OCI-LY7 (cell line): ENCODE measurements around the gene SSBP4. TPM values are rescaled to one million over a fixed set of nuclear protein-coding genes. Genes with fewer than 3 reads are reported as not detected.

Source experiments
- BruUV-seq: library from RNA; stranded (reverse); fragments of 400-500 nt; replicated peaks from 2 replicates; lab custom pipeline; 2021; lab: Mats Ljungman, UMichigan
- CTCF ChIA-PET: fragments of 300-600 bp; sonication (Branson Sonifier 250); formaldehyde crosslinking; loops from one replicate; lab custom pipeline; 2022; ENCODE audit warnings: antibody characterized with exemption; ENCODE audit not compliant: unreplicated experiment; lab: Charles Lee
- POLR2A ChIA-PET: fragments of 300-600 bp; sonication (Branson Sonifier 250); formaldehyde crosslinking; loops from one replicate; lab custom pipeline; 2022; ENCODE audit warnings: antibody characterized with exemption; lab: Charles Lee
- DNase-seq: peaks from one replicate; pipeline ENCODE4 v3.0.0-alpha.2; 2015; ENCODE audit warnings: low spot score
- H2AFZ ChIP-seq: fragments of 200-600 bp; sonication (generic), shearing (Covaris generic); 2 replicates; pipeline ENCODE4 v1.6.1; 2014; ENCODE audit warnings: mild to moderate bottlenecking, antibody characterized with exemption, low read length, moderate library complexity
- H3K27ac ChIP-seq: fragments of 200-600 bp; sonication (generic); 2 replicates; pipeline ENCODE4 v1.5.1; 2014; ENCODE audit warnings: mixed run types, low read depth, mild to moderate bottlenecking, moderate library complexity, low read length, inconsistent platforms; ENCODE audit not compliant: poor library complexity, severe bottlenecking
- H3K36me3 ChIP-seq: fragments of 200-600 bp; sonication (generic); 2 replicates; pipeline ENCODE4 v1.6.1; 2014; ENCODE audit warnings: mild to moderate bottlenecking, antibody characterized with exemption, low read length, moderate library complexity, mixed read lengths; ENCODE audit not compliant: insufficient read depth
- H3K4me1 ChIP-seq: fragments of 200-600 bp; sonication (generic); 2 replicates; pipeline ENCODE4 v1.5.1; 2014; ENCODE audit warnings: mild to moderate bottlenecking, low read length; ENCODE audit not compliant: insufficient read depth, poor library complexity, severe bottlenecking
- H3K4me2 ChIP-seq: fragments of 200-600 bp; sonication (generic); 2 replicates; pipeline ENCODE4 v1.6.1; 2014; ENCODE audit warnings: mild to moderate bottlenecking, low read length
- H3K4me3 ChIP-seq: fragments of 200-600 bp; sonication (generic); 2 replicates; pipeline ENCODE4 v1.5.1; 2014; ENCODE audit warnings: mild to moderate bottlenecking, low read depth, low read length; ENCODE audit not compliant: poor library complexity, severe bottlenecking
- H3K79me2 ChIP-seq: fragments of 200-600 bp; sonication (generic); 2 replicates; pipeline ENCODE4 v1.6.1; 2016; ENCODE audit warnings: low read depth, mild to moderate bottlenecking, low read length, moderate library complexity, mixed read lengths; ENCODE audit not compliant: insufficient read depth
- H3K9me2 ChIP-seq: fragments of 200-600 bp; sonication (generic); 2 replicates; pipeline ENCODE4 v1.6.1; 2016; ENCODE audit warnings: mild to moderate bottlenecking, low read length, mixed read lengths; ENCODE audit not compliant: insufficient read depth
- H3K9me3 ChIP-seq: fragments of 200-600 bp; sonication (generic); 2 replicates; pipeline ENCODE4 v1.6.1; 2014; ENCODE audit warnings: mild to moderate bottlenecking, mixed run types, low read length, mixed read lengths
- H4K20me1 ChIP-seq: fragments of 200-600 bp; sonication (generic); 2 replicates; pipeline ENCODE4 v1.6.1; 2014; ENCODE audit warnings: mild to moderate bottlenecking, antibody characterized with exemption, low read length, moderate library complexity, mixed read lengths; ENCODE audit not compliant: insufficient read depth
- EZH2phosphoT487 ChIP-seq: fragments of 200-600 bp; sonication (generic); IDR thresholded peaks from 2 replicates; pipeline ENCODE4 v1.6.1; 2018; ENCODE audit warnings: low read depth, borderline replicate concordance, mild to moderate bottlenecking, mixed run types, antibody characterized with exemption, low read length, moderate library complexity, mixed read lengths
- intact Hi-C: fragments of 100-400 bp; cut with micrococcal nuclease; formaldehyde crosslinking; loops from one replicate; pipeline ENCODE4 v1.10.0; 2022; ENCODE audit not compliant: unreplicated experiment
- total RNA-seq, 2 experiments: library from RNA; depleted of rRNA in 1 of 2; stranded (reverse); fragments of >200 nt in 1 of 2; shearing (Covaris generic) in 1 of 2; gene quantifications; 2 replicates each; pipeline ENCODE4 v1.2.3, GENCODE V29; 2014 to 2022
- TF ChIP-seq, protein P1 (sequence below): fragments of 200-600 bp; sonication (generic); conservative IDR thresholded peaks from 2 replicates; pipeline ENCODE4 v1.5.1; 2014; ENCODE audit warnings: mild to moderate bottlenecking, antibody characterized with exemption, low read length, moderate library complexity, mixed read lengths

Gene SSBP4
- total RNA-seq, 2 experiments from 2014 or later = 92.9 to 117 TPM

DNA sequence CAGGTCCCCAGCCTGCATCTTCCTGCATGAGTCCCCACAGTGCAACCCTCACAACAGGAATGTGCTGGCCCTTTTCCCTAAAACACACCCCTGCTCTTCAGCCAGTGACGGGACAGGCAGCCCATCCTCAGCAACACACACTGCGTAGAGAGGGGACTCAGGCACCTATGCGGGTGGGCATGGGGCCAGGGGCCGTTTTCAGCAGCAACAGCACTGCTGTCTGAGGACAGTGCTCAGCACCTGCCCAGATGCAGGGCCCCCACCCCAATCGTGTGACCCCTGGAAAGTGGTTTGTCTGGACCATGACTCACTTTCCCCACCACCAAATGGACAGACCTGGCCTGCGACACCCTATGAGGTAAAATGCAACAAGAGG is 46.8 kb downstream of the SSBP4 start:
- Histone ChIP-seq H2AFZ (no peak overlapping the region), H4K20me1 (no peaks in the 10 kb centered on the region), H3K4me1 (no peaks in the 10 kb centered on the region), H3K4me3 (no peak overlapping the region), H3K36me3 (peaks cover 27% of the 10 kb centered on the region; the same call in 1 of the 2 replicates), H3K9me3 (no peaks in the 10 kb centered on the region), H3K79me2 (no peaks in the 10 kb centered on the region), H3K9me2 (no peaks in the 10 kb centered on the region), H3K27ac (no peak overlapping the region), H3K4me2 (no peak overlapping the region)
- ChIA-PET POLR2A (no interaction called here), CTCF (no interaction called here)
- intact Hi-C loops = no loop called here
- BruUV-seq = no TSS peak
- no peak for DNase-seq
- TF ChIP-seq, protein P1, sequence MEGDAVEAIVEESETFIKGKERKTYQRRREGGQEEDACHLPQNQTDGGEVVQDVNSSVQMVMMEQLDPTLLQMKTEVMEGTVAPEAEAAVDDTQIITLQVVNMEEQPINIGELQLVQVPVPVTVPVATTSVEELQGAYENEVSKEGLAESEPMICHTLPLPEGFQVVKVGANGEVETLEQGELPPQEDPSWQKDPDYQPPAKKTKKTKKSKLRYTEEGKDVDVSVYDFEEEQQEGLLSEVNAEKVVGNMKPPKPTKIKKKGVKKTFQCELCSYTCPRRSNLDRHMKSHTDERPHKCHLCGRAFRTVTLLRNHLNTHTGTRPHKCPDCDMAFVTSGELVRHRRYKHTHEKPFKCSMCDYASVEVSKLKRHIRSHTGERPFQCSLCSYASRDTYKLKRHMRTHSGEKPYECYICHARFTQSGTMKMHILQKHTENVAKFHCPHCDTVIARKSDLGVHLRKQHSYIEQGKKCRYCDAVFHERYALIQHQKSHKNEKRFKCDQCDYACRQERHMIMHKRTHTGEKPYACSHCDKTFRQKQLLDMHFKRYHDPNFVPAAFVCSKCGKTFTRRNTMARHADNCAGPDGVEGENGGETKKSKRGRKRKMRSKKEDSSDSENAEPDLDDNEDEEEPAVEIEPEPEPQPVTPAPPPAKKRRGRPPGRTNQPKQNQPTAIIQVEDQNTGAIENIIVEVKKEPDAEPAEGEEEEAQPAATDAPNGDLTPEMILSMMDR = no peak
- no peak for TF ChIP-seq EZH2phosphoT487

DNA sequence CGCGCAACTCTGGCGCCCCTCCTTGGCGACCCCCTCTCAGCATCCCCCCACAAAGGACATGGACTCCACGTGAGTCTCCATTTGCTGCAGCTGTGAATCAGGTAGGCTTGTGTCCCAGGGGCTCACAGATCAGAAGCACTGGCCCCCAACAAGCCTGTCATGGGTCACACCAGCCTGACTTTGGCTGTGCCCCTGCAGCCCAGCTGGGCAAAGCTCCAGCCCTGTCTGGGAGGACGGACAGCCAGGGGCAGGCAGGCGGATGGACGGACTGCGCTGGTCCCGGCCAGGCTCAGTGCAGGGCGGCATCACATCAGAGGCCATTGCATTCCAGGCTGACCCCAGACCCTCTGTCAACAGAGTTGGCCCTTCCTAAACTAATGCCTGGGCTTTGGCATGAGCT is 47.2 kb downstream of the SSBP4 start:
- Histone ChIP-seq H3K9me3 (no peaks in the 10 kb centered on the region), H3K4me3 (no peak overlapping the region), H2AFZ (no peak overlapping the region), H3K9me2 (no peaks in the 10 kb centered on the region), H3K79me2 (no peaks in the 10 kb centered on the region), H3K36me3 (peaks cover 24% of the 10 kb centered on the region; the same call in 1 of the 2 replicates), H4K20me1 (no peaks in the 10 kb centered on the region), H3K27ac (no peak overlapping the region), H3K4me2 (no peak overlapping the region), H3K4me1 (no peaks in the 10 kb centered on the region)
- intact Hi-C loops = no loop called here
- no peak for DNase-seq
- ChIA-PET POLR2A (interaction anchor here (0.6 kb wide), 2 partner anchors 9 to 583 kb away, joined by 3 read pairs; no protein-coding TSS in a partner anchor), CTCF (no interaction called here)
- no TSS peak for BruUV-seq
- TF ChIP-seq EZH2phosphoT487 = no peak
- TF ChIP-seq, protein P1 = no peak

DNA sequence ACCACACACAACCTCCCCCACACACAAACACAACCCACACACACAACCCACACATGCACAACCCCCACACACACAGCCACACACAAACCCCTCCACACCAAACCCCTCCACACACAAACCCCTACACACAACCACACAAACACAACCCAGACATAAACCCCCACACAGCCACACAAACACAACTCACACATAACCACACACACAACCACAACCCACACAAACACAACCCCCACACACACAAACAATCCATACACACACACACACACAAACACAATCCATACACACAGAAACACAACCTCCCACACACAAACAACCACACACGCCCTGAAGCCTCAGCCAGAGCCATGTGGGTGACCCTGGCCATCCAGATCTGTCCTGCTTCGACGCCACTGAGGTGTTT is 48.8 kb downstream of the SSBP4 start:
- Histone ChIP-seq H3K4me1 (no peaks in the 10 kb centered on the region), H3K27ac (no peak overlapping the region), H3K79me2 (no peaks in the 10 kb centered on the region), H3K9me3 (no peaks in the 10 kb centered on the region), H2AFZ (no peak overlapping the region), H3K4me2 (no peak overlapping the region), H4K20me1 (no peaks in the 10 kb centered on the region), H3K36me3 (peaks cover 18% of the 10 kb centered on the region; the same call in 1 of the 2 replicates), H3K4me3 (no peak overlapping the region), H3K9me2 (no peaks in the 10 kb centered on the region)
- BruUV-seq = no TSS peak
- ChIA-PET CTCF (no interaction called here), POLR2A (no interaction called here)
- no peak for DNase-seq
- TF ChIP-seq, protein P1 = no peak
- no peak for TF ChIP-seq EZH2phosphoT487
- intact Hi-C loops = no loop called here
